Measurements from ENCODE around the gene TULP1.

The TULP1 gene

DNA sequence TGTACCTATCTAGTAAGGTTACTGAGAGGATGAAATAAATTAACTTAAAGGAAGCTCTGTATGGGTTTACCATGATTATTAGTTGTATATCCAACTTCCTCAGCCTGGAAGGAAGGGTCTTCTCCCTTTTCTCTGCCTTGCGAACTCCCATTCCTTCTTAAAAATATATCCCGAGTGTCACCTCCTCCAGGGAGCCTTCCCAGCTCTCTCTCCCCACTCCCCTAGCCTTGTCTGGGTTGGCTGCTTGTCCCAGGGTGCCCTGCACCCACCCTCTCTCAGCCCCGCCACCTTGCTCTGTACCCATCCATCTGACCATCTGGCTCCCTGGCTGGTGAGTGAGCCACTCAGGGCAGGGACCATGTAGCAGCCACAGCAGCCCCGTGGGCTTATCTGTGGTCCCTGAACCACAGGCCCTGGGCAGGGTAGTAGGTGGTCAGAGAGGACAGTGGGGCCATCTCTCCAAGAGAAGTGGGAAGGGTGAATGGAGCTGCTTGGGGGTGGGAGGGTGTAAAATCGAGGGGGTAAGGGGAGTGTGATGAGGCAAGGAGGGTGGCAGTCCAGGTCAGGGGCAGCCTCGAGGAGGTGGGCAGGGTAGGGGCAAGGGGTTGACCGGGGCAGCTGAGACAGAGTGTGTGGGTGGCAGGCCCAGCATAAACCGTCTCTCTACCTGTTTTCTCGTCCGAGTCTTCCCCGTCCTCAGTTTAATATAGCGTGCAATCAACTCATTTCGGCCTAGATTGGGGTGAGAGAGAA lies 28.6 kb downstream of the TULP1 start:
- DNase-seq (ENCODE audit: low read depth): no peak

DNA sequence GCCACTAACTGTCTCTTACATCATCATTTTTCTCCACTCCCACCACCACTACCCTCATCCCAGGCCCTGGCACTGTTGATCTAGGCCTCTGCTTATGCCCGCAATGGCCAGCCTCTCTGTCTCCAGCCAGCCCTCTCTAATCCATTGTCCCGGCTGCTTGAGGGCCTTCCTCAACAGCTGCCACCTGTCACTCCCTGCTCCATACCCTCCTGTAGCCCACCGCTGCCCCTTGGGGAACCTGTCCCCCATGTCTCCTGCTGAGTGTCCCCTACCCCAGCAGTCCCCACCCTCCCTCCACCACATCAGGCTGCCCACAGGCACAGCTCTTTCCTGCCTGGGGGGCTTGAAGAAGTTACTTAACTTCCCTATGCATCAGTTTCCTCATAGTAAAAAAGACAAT lies 29.2 kb downstream of the TULP1 start:
- DNase-seq (ENCODE audit: low read depth): no peak

GRCh38 chr6:35483062-35483461 lies 29.6 kb downstream of the TULP1 start:
- no peak for DNase-seq (ENCODE audit: low read depth)

- no peak for DNase-seq (ENCODE audit: low read depth)
Measured at GRCh38 chr6:35481226-35481625, 31.5 kb downstream of the TULP1 start.

GRCh38 chr6:35480176-35480575 lies 32.5 kb downstream of the TULP1 start:
- DNase-seq (ENCODE audit: low read depth): no peak

DNA sequence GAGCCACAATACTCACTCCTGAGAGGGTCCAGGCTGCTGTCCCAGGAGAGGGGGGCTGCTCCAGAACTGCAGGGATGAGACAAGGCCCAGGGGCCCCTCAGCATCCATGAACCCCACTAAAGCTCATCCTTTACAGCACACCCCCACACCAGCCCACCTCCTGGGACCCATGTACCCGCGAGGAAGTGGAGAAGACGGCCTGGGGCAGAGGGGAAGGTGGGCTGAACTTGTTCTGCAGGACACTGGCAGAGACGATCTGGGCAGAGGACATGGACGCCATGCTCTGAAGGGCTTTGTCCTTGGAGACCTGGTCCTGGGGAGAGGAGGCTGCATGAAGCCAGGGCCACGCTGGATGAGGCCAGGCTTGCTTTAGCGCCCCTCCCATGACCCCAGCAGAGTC lies 34.4 kb downstream of the TULP1 start:
- no peak for DNase-seq (ENCODE audit: low read depth)

GRCh38 chr6:35477551-35478179 lies 35.0 kb downstream of the TULP1 start:
- DNase-seq (ENCODE audit: low read depth): no peak

DNA sequence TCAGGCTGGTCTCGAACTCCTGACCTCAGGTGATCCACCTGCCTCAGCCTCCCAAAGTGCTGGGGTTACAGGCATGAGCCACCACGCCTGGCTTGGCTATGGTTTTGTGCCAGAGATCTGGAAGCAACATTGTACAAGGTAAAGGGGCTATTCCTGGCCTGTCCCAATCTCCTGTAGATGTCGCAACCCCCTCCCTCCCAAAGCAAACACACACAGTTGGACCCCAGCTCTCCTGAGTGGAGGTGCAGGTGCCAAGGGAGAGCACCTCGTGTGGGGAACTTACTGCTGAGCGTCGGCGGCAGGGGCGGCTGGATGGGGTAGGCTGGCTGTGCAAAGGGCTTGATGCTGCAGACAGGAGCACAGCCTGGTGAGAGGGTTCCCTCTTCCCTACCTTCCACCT lies 35.7 kb downstream of the TULP1 start:
- DNase-seq (ENCODE audit: low read depth): no peak

- DNase-seq (ENCODE audit: low read depth): no peak
Measured at GRCh38 chr6:35476004-35476403, 36.7 kb downstream of the TULP1 start.

- DNase-seq (ENCODE audit: low read depth): no peak
Measured at GRCh38 chr6:35475573-35475972, 37.1 kb downstream of the TULP1 start.

DNA sequence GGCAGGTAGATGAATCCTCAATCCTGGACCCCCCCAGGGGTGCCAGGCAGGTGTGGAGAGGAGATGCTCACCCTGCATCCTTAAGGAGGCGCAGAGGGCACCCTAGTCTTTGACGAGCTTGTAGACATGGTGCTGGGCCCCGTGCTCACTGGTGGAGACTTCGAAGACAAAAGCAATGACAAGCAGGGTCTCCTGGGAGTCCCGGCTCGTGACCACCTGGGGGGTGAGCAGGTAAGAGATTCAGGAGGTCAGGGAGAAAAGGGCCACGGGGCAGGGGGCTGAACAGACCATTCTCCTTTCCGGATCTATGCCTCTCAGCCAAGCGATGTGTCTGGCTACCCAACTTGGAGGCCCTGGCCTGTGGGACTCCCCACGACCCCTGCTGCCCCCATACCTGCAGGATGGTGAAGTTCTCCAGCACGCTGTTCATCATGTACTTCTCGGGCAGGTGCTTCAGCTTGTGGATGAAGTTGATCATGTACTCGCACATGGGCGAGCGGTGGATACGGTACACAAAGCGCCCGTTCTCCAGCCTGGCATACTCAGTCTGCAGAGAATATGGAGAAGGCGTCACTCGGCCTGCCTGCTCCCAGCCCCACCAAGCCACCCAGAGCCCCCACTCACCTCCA lies 37.6 kb downstream of the TULP1 start:
- DNase-seq (ENCODE audit: low read depth): no peak

DNA sequence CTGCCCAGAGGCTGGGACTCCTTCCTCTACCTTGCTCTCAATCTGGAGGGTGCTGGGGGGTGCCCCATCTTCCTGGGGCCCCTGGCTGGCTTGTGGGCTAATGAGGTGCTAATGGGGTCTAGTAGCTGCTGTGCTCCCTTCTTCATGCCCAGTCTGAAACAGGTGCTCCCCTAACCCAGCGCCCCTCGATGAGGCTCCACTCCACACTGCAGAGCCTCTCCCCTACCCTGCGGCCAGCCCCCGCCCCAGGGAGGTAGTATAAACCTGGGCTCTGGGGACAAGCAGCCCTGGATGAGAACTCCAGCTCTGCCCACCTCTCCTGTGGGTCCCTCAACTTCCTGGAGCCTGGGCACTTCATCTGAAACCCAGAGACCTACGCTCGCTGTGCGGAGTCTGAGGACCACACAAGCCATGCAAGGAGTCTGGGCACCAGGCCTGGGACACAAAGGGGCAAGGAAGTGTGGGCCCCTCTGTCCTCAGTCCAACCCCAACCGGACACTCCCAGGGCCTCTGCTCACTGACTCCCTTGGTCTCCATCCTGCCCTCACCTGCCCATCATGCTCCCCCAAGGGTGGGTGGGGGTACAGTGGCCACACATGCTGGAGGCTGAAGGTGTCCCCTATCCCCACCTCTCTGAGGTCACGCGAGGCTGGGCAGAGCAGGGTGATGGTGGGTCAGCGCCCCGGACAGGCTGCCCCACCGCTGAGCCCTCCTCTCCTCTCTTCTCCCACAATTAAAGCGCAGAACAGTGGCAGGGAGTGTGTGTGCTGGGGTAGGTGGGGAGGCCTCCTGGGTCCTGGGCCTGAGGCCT lies 38.4 kb downstream of the TULP1 start:
- no peak for DNase-seq (ENCODE audit: low read depth)

GRCh38 chr6:35473850-35474130 lies 38.9 kb downstream of the TULP1 start:
- no peak for DNase-seq (ENCODE audit: low read depth)

GRCh38 chr6:35473075-35473849 lies 39.4 kb downstream of the TULP1 start:
- DNase-seq (ENCODE audit: low read depth): no peak

DNA sequence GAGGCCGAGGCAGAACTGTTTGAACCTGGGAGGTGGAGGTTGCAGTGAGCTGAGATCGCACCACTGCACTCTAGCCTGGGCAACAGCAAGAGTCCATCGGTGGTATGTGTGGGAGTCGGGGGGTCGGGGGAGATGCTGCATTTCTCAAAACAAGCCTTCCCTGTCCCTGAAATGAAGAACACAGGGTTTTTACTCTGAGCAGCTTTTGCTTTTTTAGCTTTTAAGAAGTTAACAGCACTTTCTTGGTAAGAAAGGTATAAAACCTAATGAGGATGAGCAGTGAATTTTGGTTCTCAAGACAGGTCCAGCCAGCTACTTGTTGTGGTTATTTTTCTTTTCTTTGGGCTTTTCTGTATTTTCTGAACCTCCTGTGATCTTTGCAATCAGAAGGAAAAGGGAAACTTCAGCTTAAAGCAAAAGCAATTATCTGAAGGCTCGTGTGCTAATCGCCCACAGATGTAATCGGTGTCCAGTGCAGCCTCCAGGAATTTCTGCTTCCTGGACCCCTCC lies 40.8 kb downstream of the TULP1 start:
- DNase-seq (ENCODE audit: low read depth): no peak

DNA sequence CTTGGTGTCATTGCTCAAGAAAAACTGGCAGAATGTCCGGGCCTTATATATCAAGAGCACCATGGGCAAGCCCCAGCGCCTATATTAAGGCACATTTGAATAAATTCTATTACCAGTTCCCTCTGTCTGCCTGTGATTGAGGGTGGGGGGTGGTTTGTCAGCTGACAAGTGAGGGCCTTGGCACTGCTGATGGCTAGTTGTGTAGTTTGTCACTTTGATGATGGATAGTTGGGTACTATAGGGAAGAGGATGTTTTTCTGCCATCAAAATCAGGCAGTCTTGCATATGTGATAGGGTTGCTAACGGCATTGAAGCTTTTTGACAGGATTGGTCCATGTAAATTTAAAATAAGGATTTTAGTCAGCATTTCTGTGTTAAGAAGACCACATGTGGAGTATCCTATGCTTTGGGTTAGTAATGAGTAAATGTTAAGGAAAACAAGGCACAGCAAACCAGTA lies 42.0 kb downstream of the TULP1 start:
- DNase-seq (ENCODE audit: low read depth): no peak

DNA sequence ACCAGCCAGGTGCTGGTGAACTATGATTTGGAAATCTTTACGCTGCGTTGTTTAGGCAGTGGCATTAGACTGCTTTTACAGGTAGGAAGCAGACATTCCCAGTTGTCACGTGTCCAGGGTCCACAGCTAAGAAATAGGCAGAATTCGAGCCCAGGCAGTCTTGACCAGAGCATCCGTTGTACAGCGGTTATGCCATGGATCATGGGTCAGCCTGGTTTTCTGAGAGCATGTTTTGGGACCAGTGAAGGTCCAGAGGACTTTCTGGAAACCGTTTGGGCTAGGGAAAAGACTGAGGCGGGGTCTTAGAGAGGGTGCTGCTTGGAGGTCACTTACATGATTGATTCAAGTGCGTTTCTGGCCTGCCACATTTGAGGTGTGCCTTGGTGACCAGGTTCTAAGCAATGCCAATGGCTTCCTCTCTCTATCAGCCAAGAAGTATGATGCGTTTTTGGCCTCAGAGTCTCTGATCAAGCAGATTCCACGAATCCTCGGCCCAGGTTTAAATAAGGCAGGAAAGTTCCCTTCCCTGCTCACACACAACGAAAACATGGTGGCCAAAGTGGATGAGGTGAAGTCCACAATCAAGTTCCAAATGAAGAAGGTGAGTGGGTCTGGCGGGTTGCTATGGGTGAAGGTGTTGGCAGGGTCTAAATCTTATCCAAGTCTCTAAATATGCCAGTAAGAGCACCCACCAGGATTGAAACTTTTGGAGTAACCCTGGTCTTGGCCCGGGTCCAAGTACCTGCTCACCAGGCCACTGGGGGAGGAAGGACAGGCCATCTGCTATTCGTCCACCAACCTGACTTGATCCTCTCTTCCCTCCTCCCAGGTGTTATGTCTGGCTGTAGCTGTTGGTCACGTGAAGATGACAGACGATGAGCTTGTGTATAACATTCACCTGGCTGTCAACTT lies 42.7 kb downstream of the TULP1 start:
- no peak for DNase-seq (ENCODE audit: low read depth)

GRCh38 chr6:35468980-35469750 lies 43.5 kb downstream of the TULP1 start:
- no peak for DNase-seq (ENCODE audit: low read depth)

GRCh38 chr6:35468181-35468979 lies 44.3 kb downstream of the TULP1 start, which contains the start of gene RPL10A:
RPL10A (plus strand) TSS chr6:35468401; CDS start chr6:35468435, 34 bp downstream.
- DNase-seq (ENCODE audit: low read depth): peak; percentile 82
